GOT3 (cell line): ENCODE data around the gene LRWD1.
"Not testable (repeated sequence)": the region's sequence is repeated elsewhere in the genome, so short reads cannot be mapped to it uniquely, and the experiment has no call there.

ENCODE experiments used
- DNase-seq: peaks from one replicate; lab custom pipeline; 2025; ENCODE audit warnings: mixed read lengths; lab: John Stamatoyannopoulos, UW

The LRWD1 gene

GRCh38 chr7:102444961-102445673 lies 19.7 kb upstream of the LRWD1 start:
- no peak for DNase-seq

GRCh38 chr7:102445674-102446071 lies 19.1 kb upstream of the LRWD1 start:
- no peak for DNase-seq

GRCh38 chr7:102446387-102447156 lies 18.2 kb upstream of the LRWD1 start:
- DNase-seq: no peak

GRCh38 chr7:102447311-102447710 lies 17.5 kb upstream of the LRWD1 start:
- DNase-seq: no peak

GRCh38 chr7:102449136-102449535 lies 15.6 kb upstream of the LRWD1 start:
- DNase-seq: no peak

GRCh38 chr7:102450242-102450641 lies 14.5 kb upstream of the LRWD1 start:
- no peak for DNase-seq

GRCh38 chr7:102451371-102452054 lies 13.3 kb upstream of the LRWD1 start:
- DNase-seq: no peak

- DNase-seq: no peak
These were observed 12.3 kb upstream of the LRWD1 start for GRCh38 chr7:102452451-102452850.

- no peak for DNase-seq
These were observed 11.5 kb upstream of the LRWD1 start for GRCh38 chr7:102453319-102453718.

- no peak for DNase-seq
These were observed 10.3 kb upstream of the LRWD1 start for GRCh38 chr7:102454468-102454867.

- DNase-seq: not testable (repeated sequence)
These were observed 9.9 kb upstream of the LRWD1 start for GRCh38 chr7:102454932-102455331.

GRCh38 chr7:102455596-102455995 lies 9.2 kb upstream of the LRWD1 start:
- DNase-seq: no peak

- DNase-seq: no peak
These were observed 8.5 kb upstream of the LRWD1 start for GRCh38 chr7:102456327-102456726.

GRCh38 chr7:102457352-102457924 lies 7.3 kb upstream of the LRWD1 start:
- no peak for DNase-seq

- DNase-seq: no peak
These were observed 5.5 kb upstream of the LRWD1 start for GRCh38 chr7:102459221-102459844.

GRCh38 chr7:102460467-102460866 lies 4.3 kb upstream of the LRWD1 start:
- DNase-seq: no peak

GRCh38 chr7:102463841-102464576 lies 775 bp upstream of the LRWD1 start:
- DNase-seq: no peak

- no peak for DNase-seq
These were observed 1.3 kb downstream of the LRWD1 start for GRCh38 chr7:102466097-102466496.

- DNase-seq: no peak
These were observed 3.0 kb downstream of the LRWD1 start for GRCh38 chr7:102467581-102468477.
